Testis (tissue), 2 donors: ENCODE data around the gene CDKAL1.

Experiments
- CTCF ChIP-seq, 3 experiments: fragments of 450-650 bp in 2 of 3; fragments of 200-600 bp in 1 of 3; sonication (generic) in 1 of 3; IDR thresholded peaks; one replicate each; pipeline ENCODE4 v1.5.1; 2016 to 2019; ENCODE audit warnings: antibody characterized with exemption in 3 of 3, mild to moderate bottlenecking in 2 of 3, moderate library complexity in 1 of 3
- POLR2A ChIP-seq: fragments of 450-650 bp; IDR thresholded peaks from one replicate; pipeline ENCODE4 v1.6.1; 2017; ENCODE audit warnings: antibody characterized with exemption, mild to moderate bottlenecking, moderate library complexity

DNA sequence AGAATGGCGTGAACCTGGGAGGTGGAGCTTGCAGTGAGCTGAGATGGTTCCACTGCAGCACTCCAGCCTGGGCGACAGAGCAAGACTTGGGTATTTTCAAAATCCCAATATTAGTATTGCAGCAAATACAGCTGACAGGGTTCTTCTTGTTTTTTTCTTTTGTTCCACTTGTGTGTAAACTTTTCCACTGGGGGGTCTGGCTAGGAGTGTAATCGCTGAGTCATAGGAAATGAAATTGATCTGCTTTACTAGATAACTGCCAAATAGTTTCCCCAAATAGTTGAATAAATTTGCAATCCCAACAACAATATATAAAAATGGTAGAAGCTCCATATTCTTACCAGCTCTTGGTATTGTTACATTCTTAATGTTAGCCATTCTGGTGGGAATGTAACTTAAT, 533.3 kb downstream of the CDKAL1 start:
- TF ChIP-seq CTCF (IDR thresholded peaks at IDR 0.05) (no peak), POLR2A (no peak)
